CD1c-positive myeloid dendritic cell (primary cell): Measurements from ENCODE around the gene TRAF6.
"Not testable (repeated sequence)": the region's sequence is repeated elsewhere in the genome, so short reads cannot be mapped to it uniquely, and the experiment has no call there.

Experiments
- DNase-seq: peaks from one replicate; pipeline ENCODE4 v3.0.0-alpha.2; 2016; ENCODE audit errors: extremely low spot score

TRAF6 gene

DNA sequence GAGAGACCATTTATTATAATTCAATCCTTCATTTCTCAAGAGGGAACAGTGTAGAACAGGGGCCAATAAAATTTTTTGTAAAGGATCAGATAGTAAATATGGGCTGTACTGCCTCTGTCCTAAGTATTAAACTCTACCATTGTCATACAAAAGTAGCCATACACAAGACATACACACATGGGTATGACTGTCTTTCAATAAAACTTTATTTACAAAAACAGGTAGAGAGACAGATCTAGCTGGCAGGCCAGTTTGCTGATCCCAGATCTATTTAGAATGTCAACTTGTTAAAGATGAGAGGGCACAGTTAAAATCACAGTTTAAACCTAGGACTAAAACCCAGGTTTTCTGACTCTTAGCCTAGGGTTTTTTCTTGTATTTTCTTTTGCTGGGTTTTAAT lies 16.7 kb downstream of the TRAF6 start:
- no peak for DNase-seq

- DNase-seq, result peak; percentile 68
These were observed 17.3 kb downstream of the TRAF6 start for GRCh38 chr11:36492724-36493304.

DNA sequence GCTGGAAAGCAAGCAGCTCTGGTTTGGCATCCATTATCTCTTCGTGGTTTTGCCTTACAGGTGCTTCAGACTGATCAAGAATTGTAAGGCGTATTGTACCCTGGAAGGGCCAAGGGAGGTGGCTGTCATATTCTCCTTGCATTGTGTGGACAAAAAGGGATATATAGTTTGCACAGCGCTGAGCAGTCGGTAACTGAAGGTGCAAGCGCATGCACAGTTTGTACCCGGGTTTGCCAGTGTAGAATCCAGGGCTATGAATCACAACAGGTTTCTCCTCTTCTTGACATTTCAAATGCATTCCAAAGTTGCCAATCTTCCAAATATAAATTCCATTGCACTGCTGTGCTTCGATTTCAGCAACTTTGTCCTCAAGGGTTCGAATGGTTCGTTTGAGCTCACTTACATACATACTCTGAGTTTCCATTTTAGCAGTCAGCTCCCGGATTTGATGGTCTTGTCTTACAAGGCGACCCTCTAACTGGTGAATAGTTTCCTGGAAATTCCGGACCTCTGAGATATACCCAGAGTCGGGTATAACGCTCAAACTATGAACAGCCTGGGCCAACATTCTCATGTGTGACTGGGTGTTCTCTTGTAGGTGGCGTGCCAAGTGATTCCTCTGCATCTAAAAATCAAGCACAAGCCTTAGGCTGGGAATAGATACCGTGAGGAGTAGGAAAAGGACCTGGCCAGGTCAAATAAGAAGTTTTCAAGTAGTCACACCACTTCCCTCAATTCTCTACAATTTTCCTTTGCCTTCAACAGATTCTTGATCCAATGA lies 19.9 kb downstream of the TRAF6 start:
- no peak for DNase-seq

- no peak for DNase-seq
These were observed 22.0 kb downstream of the TRAF6 start for GRCh38 chr11:36488096-36488495.

DNA sequence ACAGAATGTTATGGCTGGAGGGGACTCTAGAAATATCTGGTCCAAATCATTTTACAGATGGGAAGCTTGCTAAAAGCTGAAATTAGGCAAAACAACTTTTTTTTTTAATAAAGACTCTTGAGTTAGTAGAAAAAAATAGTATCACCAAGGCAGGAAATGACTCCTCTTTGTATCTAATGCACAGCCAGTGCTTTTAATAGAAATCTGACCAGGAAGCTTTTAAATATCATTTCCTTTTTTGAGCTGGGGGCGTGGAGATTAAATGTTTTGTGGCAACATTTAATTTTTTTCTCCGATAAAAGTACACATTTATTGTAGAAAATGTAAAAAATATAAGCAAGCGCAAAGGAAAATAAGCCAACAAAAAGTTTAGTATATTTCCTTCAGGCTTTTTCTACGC lies 22.5 kb downstream of the TRAF6 start:
- DNase-seq, result peak; percentile 22

GRCh38 chr11:36485298-36486002 lies 24.6 kb downstream of the TRAF6 start:
- peak; percentile 18 for DNase-seq

- DNase-seq, result not testable (repeated sequence)
These were observed 27.0 kb downstream of the TRAF6 start for GRCh38 chr11:36483042-36483441.

DNA sequence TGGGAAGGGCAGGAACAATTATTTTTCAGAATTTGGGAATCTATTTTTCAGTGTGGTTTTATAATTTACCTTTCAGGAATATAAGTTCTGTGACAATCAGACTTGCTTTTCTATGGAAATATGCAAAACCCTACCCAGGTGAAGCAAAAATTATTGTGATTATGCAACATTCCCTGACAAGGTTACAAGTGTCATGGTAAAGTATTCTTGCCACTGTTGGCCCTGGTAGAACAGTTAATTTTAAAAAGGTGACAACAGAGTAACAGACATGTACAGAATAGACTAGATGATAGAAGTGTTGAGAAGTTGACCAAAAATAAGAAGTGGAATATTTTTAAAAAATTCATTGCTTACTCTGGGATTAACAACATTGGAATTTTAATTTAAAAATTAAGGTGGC lies 29.2 kb downstream of the TRAF6 start:
- DNase-seq, result no peak

DNA sequence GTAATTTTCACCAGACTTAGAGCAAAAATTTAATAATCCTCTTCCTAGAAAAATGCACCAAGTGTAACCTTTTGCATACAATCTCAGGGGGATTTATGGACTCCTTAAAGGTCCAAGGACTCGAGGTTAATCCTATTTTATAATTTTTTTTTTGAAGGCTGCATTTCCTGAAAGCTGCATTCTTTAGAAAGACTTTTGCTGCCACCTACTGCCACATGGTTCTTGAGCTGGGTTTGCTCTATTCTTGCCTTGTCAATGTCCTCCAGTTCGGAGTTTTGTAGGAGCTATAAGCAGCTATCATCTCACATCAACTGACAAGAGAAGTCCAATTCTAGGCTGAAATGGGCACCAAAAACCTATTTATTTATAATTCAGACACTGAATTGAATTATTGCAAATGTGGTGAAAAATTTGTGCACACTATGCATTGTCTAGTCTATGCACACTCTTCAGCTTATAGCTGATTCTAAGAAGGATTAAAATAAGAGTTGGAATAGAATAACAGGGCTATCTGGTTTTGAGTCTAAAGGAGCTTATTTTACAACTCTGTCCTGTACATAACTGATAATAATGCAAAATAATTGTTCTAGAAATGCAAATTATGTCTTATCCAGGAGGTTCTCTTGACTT lies 31.3 kb downstream of the TRAF6 start:
- peak; percentile 64 for DNase-seq

DNA sequence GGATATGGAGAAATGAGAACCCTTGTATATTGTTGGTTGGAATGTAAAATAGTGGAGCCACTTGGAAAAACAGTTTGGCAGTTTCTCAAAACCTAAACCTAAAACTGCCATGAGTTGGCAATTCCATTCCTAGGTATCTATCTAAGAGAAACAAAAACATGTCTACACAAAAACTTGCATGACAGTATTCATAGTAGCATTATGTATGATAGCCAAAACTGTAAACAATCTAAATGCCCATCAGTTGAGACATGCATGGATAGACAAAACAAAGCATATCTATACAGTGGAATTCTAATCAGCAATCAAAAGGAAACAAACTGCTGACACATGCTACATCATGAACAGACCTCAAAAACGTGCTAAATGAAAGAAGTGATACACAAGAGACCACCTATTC lies 34.9 kb downstream of the TRAF6 start:
- no peak for DNase-seq

GRCh38 chr11:36471577-36471976 lies 38.5 kb downstream of the TRAF6 start:
- DNase-seq, result no peak

DNA sequence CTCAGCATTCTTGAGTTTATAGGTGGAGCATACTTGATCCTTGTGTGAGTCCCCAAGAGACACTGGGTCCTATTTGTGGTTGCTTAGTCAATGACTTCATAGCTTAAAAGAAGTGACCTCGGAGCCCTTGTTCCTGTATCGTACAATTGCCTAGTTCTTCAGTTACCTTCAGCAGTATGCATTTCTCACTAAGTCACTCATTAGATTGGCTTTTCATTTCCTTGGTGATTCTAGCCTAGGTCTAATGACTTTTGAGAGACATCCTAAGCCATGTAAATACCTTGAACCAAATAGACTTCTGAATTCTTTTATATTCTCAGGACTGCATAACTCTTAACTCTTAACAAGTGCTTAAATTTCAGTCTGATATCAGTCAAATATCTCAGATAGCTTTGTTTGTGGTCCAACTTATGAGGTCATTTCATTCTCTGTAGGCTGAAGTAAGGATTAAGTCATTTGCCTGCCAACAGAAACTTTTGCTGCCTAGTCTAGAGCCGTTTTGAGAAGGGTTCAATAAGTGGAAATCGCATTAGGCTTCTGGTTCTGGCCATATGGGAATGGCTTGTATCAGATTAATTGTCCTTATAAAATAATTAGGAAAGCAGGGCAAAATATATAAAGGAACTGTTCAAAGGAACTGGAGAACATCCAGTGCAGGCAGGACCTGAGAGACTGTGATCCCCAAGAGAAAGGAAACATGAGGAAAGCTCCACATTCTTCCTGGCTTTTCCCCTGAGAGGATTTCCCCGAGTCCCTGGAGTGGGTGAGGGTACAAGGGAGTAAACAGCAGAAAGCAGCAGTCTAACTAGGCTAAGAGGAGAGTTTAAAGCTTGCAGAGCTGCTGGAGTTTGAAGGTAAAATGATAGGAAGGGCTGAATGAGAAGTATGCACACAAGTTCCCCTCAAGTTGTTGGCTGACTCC lies 39.9 kb downstream of the TRAF6 start:
- no peak for DNase-seq

- DNase-seq, result no peak
These were observed 41.0 kb downstream of the TRAF6 start for GRCh38 chr11:36469063-36469462.

DNA sequence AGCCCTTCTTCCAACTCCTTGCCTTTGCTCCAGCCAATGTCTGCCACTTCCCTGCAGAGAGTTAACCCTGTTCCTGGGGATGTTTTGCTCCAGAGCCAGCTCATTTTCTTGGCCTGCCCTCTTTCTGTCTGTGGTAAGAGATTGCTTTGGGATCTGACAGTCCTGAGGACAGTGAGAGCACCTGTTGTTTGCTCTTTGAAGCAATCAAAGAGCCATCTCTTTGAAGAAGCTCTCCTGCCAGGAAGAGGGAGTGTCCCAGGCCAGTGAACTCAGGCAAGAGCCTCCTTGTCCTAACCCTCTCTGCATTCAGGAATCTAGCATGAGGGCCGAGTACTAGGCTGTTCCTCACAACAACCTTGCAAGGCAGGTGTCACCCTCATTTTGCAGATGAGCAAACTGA lies 42.2 kb downstream of the TRAF6 start:
- DNase-seq, result no peak

- peak; percentile 41 for DNase-seq
These were observed 43.1 kb downstream of the TRAF6 start for GRCh38 chr11:36467012-36467411.

DNA sequence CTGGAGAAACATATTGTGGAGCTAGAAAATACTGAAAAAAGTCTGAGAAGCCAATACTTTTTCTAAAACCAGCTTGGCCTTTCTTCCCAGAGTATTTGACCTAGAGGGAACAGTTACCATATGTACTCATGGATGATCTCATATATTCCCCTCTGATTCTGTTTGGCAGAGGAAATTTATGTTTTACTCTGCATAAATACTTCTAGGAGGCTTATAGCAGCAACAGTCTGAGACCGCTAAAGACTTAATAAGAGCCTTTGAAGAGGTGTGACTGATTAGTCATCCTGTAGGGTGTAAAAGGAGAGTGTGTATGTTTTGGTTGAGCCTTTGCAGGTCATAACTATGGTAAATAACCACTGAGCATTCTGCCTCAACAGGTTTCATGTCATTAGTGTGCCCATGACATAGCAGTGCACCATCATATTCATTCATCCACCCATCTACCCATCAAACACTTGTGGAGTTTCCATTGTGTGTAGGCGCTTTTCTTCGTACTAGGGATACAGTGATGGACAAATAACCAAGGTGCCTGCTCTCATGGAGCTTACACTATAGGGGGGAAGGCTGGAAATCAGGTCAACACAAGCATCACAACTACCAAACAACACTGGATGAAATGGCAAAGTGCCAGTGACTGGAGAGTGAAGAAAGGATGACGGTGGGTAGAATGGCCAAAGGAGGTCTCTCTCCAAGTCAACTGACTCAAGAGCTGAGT lies 44.5 kb downstream of the TRAF6 start:
- no peak for DNase-seq

- no peak for DNase-seq
These were observed 45.4 kb downstream of the TRAF6 start for GRCh38 chr11:36464720-36465119.

DNA sequence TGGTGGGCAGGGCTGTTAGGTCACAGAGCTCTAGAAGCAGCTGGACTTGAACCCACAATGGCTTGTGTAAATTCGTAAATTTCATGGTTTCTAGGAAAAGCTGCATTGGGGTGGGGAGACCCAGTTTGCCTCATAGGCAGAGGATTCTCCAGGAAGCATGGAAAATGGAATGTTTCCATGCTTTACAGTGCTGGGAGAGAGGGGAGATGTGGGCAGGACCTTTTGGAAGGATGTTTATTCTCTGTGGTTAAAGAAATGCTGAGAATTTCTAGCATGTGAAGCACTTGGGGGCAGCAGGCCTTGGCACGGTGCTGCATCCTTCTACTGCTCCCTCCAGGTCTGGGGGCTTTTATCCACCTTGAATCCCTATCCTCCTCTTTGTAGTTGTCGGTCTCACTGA lies 46.3 kb downstream of the TRAF6 start:
- DNase-seq, result no peak

GRCh38 chr11:36462321-36462720 lies 47.8 kb downstream of the TRAF6 start:
- no peak for DNase-seq

DNA sequence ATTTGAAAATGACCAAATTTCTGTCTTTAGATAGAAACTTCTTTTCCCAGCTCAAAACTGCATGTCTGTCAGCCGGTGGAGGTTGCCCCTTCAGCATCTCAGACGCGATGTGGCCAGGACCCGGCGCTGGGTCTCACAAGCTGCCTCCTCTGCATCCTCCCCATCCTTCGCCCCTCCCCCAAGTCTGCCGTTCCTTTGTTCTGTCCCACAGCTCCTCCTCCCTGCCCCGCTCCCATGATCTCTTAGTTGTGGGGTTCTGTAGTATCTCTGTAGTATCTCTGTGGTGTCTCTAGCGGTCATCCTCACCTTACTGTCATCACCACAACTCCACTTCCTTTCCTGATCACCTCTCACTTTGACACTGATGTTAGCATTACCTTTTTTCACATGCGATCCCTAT lies 49.9 kb downstream of the TRAF6 start:
- no peak for DNase-seq

GRCh38 chr11:36459046-36459445 lies 51.0 kb downstream of the TRAF6 start:
- no peak for DNase-seq
